AG04449 (cell line): Measurements from ENCODE around the gene LCT.
"Not testable (repeated sequence)": the region's sequence is repeated elsewhere in the genome, so short reads cannot be mapped to it uniquely, and the experiment has no call there.

Experiments used
- CTCF ChIA-PET: fragments of 350-600 bp; formaldehyde crosslinking; extraction: SDS; loops from one replicate; lab custom pipeline; 2021; ENCODE audit warnings: antibody characterized with exemption; lab: Yijun Ruan, JAX
- POLR2A ChIA-PET: fragments of 400-600, 350-600 bp; formaldehyde crosslinking; extraction: SDS; loops from one replicate; lab custom pipeline; 2020; ENCODE audit warnings: antibody characterized with exemption, inconsistent platforms; lab: Yijun Ruan, JAX
- DNase-seq: peaks from one replicate; pipeline ENCODE4 v3.0.0-alpha.2; 2010; ENCODE audit warnings: low read depth, low spot score
- H3K4me3 ChIP-seq: 2 replicates; pipeline ENCODE4 v1.5.1; 2011; ENCODE audit warnings: low read depth, mild to moderate bottlenecking, control low read depth, low read length
- TF ChIP-seq, protein P1 (sequence below): IDR thresholded peaks from one replicate; pipeline ENCODE4 v1.5.1; 2011; ENCODE audit warnings: mild to moderate bottlenecking, moderate library complexity, low read length, control low read depth, inconsistent platforms; ENCODE audit not compliant: insufficient read depth; ENCODE audit errors: missing control alignments

LCT gene

DNA sequence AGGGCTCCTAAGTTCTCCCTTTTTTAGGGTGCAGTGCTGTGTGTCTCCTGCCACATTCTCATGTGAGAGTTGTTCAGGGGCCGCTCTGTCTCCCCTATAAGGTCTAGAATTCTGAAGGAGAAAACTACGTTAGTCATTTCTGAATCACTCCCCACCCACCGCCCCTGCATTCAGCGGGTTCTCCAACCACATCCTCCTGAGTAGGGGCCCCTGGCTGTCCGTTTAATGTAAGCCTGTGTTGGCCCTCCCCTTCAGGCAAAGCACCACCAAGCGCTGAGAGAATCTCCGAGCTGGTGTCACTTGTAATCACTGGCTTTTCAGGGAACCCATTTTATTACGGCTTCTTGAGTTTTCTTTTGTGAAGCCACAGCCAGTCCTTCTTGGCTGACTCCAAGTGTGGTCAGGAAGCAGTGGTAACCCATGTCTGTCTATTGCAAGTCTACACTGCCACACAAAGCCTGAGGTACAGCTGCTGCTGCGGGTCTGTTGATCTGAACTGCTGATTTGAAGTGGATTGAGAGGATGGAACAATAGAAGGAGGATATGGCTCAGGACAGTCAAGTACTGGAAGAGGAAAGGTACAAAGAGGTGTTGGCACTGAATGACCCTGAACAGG lies 16.9 kb downstream of the LCT start:
- H3K4me3 ChIP-seq, result no peak overlapping the region
- TF ChIP-seq, protein P1, sequence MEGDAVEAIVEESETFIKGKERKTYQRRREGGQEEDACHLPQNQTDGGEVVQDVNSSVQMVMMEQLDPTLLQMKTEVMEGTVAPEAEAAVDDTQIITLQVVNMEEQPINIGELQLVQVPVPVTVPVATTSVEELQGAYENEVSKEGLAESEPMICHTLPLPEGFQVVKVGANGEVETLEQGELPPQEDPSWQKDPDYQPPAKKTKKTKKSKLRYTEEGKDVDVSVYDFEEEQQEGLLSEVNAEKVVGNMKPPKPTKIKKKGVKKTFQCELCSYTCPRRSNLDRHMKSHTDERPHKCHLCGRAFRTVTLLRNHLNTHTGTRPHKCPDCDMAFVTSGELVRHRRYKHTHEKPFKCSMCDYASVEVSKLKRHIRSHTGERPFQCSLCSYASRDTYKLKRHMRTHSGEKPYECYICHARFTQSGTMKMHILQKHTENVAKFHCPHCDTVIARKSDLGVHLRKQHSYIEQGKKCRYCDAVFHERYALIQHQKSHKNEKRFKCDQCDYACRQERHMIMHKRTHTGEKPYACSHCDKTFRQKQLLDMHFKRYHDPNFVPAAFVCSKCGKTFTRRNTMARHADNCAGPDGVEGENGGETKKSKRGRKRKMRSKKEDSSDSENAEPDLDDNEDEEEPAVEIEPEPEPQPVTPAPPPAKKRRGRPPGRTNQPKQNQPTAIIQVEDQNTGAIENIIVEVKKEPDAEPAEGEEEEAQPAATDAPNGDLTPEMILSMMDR, result no peak
- no peak for DNase-seq
- POLR2A ChIA-PET, result interaction anchor here (1.0 kb wide), 1 partner anchor 19 kb away, joined by 3 read pairs; no protein-coding TSS in a partner anchor
- CTCF ChIA-PET, result interaction anchor here (0.6 to 7.8 kb wide), 7 partner anchors 10 to 38 kb away, joined by 3 to 78 read pairs (median 3); no protein-coding TSS in a partner anchor

DNA sequence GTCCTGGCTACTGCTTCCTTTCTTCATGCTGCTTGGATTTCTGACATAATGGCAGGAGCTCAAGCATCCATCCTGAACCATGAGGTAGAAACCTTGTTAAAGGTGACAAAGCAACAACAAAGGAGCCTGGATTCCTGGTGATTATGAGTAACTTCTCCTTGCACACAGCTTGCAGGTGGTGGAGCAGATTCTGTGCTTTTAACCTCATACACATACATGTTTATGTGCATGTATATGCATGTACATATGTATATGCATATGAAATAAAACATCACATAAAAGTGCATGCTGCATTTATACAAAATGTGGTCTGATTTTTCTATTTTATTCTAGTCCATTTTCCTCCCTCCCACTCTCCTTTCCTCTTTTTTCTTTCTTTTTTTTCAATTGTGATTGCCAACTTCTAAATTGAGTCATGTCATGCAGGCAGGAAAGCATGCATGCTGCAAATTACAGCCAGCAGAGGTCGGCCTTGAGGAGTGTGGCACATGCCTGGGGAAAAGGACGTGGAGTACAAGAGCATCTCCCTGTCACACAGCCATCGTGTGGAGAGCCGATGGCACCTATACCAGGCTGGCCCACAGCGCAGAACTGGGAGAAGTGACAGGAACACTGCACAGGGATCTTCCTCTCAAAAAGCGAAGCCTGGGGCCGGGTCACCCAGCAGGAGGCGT lies 17.9 kb downstream of the LCT start:
- ChIA-PET CTCF (interaction anchor here (0.7 to 7.8 kb wide), 6 partner anchors 13 to 37 kb away, joined by 3 to 78 read pairs (median 4); no protein-coding TSS in a partner anchor), POLR2A (no interaction called here)
- no peak overlapping the region for H3K4me3 ChIP-seq
- TF ChIP-seq, protein P1, result peak; percentile 56
- DNase-seq, result no peak

DNA sequence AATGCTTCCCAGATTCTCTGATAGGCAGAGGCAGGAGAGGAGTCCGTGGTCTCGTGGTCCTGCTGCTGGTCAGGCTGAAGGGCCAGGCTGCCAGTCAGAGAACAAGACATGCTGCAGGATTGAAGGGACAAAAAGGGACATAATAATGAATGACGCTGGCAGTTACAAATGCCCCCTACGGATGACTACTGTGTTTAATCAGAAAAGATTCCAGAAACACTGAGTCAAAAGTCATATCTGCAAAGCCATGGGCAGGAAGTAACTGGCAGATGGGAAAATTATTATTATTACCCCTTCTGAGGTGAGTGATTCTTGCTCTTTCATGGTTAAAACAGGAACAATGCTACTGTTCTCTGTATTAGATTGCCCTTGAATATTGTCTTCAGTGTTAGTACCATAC lies 19.0 kb downstream of the LCT start:
- no peak overlapping the region for H3K4me3 ChIP-seq
- POLR2A ChIA-PET, result no interaction called here
- DNase-seq, result no peak
- CTCF ChIA-PET, result interaction anchor here (0.7 to 7.8 kb wide), 3 partner anchors 10 to 21 kb away, joined by 3 to 78 read pairs (median 3); no protein-coding TSS in a partner anchor
- TF ChIP-seq, protein P1, result no peak

DNA sequence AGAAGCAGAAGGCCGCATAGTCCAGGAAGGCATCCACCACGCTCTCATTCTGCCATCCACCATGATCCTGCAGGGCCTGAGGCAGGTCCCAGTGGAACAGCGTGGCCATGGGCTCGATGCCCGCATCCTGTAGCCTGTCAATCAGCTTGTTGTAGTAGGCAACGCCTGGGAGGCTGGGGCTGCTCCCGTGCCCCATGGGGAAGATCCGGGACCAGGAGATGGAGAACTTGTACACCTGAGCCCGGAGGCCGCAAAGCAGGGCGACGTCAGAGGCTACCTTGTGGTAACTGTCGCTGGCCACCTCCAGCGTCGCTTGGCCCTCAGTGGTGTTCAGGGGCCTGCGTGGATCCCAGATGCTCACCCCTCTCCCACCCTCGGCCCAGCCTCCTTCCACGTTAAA lies 19.5 kb downstream of the LCT start:
- TF ChIP-seq, protein P1, result no peak
- POLR2A ChIA-PET, result no interaction called here
- no peak for DNase-seq
- CTCF ChIA-PET, result interaction anchor here (7.8 kb wide), 1 partner anchor 20 kb away, joined by 78 read pairs; no protein-coding TSS in a partner anchor
- H3K4me3 ChIP-seq, result no peak overlapping the region

DNA sequence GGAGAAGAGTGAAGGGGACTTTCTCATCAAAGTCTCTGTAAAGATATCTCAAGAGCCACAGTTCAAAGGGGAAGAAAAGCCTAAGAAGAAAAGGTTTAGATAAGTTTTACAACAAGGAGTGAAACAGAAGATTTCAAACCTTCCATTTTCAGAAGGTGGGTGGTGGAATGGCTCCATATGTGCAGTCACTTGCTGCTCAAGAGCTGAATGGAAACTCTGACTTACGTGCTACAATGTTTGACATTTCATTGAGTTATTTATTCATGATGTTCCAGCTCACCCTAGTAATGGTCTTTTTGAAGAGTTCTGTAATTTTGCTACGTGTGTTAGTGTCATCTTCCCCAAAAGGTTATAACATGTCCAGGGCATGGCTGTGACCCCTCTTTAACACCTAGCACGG lies 21.7 kb downstream of the LCT start:
- CTCF ChIA-PET, result interaction anchor here (7.8 kb wide), 1 partner anchor 18 kb away, joined by 78 read pairs; no protein-coding TSS in a partner anchor
- H3K4me3 ChIP-seq, result no peak overlapping the region
- TF ChIP-seq, protein P1, result no peak
- POLR2A ChIA-PET, result no interaction called here
- no peak for DNase-seq

DNA sequence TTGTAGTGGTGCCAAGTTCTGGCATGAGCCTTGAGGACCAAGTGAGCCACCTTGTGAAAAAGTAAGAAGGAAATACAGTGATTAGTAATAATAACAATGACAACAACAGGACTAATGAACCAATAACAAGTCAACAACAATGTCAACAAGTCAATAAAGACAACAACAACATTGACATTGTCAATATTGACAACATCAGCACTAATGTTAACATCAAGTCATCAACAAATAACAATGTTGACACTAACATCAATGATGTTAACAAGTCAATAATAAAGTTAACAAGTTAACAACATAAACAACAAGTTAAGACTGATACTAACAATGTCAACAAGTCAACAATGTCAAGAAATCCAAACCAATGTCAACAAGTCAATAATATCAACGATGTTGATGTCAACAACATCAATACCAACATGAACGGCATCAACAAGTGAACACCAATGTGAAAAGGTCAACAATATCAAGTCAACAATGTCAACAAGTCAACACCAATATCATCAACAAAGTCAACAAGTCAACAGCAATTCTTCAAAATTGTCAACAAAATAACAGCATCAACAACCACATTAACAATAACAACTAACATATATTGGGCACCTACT lies 24.0 kb downstream of the LCT start:
- ChIA-PET POLR2A (no interaction called here), CTCF (interaction anchor here (7.8 kb wide), 1 partner anchor 16 kb away, joined by 78 read pairs; no protein-coding TSS in a partner anchor)
- no peak for DNase-seq
- no peak overlapping the region for H3K4me3 ChIP-seq
- TF ChIP-seq, protein P1, result no peak

DNA sequence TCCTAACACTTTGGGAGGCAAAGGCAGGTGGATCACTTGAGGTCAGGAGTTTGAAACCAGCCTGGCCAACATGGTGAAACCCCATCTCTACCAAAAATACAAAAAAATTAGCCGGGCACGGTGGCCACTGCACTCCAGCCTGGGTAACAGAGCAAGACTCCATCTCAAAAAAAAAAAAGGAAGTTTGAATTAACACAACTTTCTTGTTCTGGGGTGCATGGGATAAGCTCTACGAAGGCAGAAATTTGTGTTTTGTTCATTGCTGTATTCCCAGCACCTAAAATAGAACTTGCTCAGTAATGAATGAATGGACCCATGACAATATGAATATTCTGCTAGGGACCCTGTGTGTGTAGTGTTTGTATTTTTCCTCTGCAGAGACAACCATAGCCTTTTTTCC lies 29.1 kb downstream of the LCT start:
- H3K4me3 ChIP-seq, POLR2A ChIA-PET, DNase-seq: not testable (repeated sequence)
- CTCF ChIA-PET, result interaction anchor here (1.2 to 8.5 kb wide), 2 partner anchors 11 kb away, joined by 3 to 91 read pairs; no protein-coding TSS in a partner anchor
